ENCODE measurements around the gene C1S. TPM values are rescaled to one million over a fixed set of nuclear protein-coding genes. Genes with fewer than 3 reads are reported as not detected.
"Not testable (repeated sequence)": the region's sequence is repeated elsewhere in the genome, so short reads cannot be mapped to it uniquely, and the experiment has no call there.

C1S gene
- total and polyA plus RNA-seq, 9 donors: 56.2 to 94.2 (median 79.4) TPM

GRCh38 chr12:7038591-7038990 lies 21.9 kb upstream of the C1S start:
- no peaks in the 10 kb centered on the region for H3K36me3 ChIP-seq (ENCODE audit: control insufficient read depth, insufficient read depth, low read length)
- no peak for DNase-seq
- 85% methylated on average over 20 of the region's 22 CpGs for WGBS (ENCODE audit: insufficient coverage)
- H3K27me3 ChIP-seq (ENCODE audit: control insufficient read depth, insufficient read depth, low read length): peaks cover 2% of the 10 kb centered on the region
- no peaks in the 10 kb centered on the region for H3K9me3 ChIP-seq (replicated peaks; ENCODE audit: control insufficient read depth, low read depth, low read length)
- H3K27ac ChIP-seq (ENCODE audit: low read length): no peak overlapping the region
- no peaks in the 10 kb centered on the region for H3K4me1 ChIP-seq (ENCODE audit: control insufficient read depth, insufficient read depth, low read length)
- H3K4me3 ChIP-seq (ENCODE audit: low read length): no peak overlapping the region

GRCh38 chr12:7039403-7039802 lies 21.1 kb upstream of the C1S start:
- Histone ChIP-seq H3K36me3 (ENCODE audit: control insufficient read depth, insufficient read depth, low read length) (no peaks in the 10 kb centered on the region), H3K27me3 (ENCODE audit: control insufficient read depth, insufficient read depth, low read length) (no peaks in the 10 kb centered on the region), H3K9me3 (replicated peaks; ENCODE audit: control insufficient read depth, low read depth, low read length) (no peaks in the 10 kb centered on the region), H3K4me3 (ENCODE audit: low read length) (no peak overlapping the region), H3K4me1 (ENCODE audit: control insufficient read depth, insufficient read depth, low read length) (no peaks in the 10 kb centered on the region), H3K27ac (ENCODE audit: low read length) (no peak overlapping the region)
- WGBS (ENCODE audit: insufficient coverage): 67% methylated on average over 7 of the region's 10 CpGs
- no peak for DNase-seq

GRCh38 chr12:7042842-7043241 lies 17.7 kb upstream of the C1S start:
- Histone ChIP-seq H3K27me3 (ENCODE audit: control insufficient read depth, insufficient read depth, low read length) (no peaks in the 10 kb centered on the region), H3K36me3 (ENCODE audit: control insufficient read depth, insufficient read depth, low read length) (no peaks in the 10 kb centered on the region), H3K9me3 (replicated peaks; ENCODE audit: control insufficient read depth, low read depth, low read length) (no peaks in the 10 kb centered on the region), H3K4me3 (ENCODE audit: low read length) (no peak overlapping the region), H3K4me1 (ENCODE audit: control insufficient read depth, insufficient read depth, low read length) (no peaks in the 10 kb centered on the region), H3K27ac (ENCODE audit: low read length) (no peak overlapping the region)
- peak; percentile 25 for DNase-seq
- WGBS (ENCODE audit: insufficient coverage): no CpG with 5 or more reads among the region's 6 CpGs

GRCh38 chr12:7045913-7046312 lies 14.6 kb upstream of the C1S start:
- no peak for DNase-seq
- Histone ChIP-seq H3K9me3 (replicated peaks; ENCODE audit: control insufficient read depth, low read depth, low read length) (no peaks in the 10 kb centered on the region), H3K4me3 (ENCODE audit: low read length) (no peak overlapping the region), H3K27ac (ENCODE audit: low read length) (no peak overlapping the region), H3K27me3 (ENCODE audit: control insufficient read depth, insufficient read depth, low read length) (no peaks in the 10 kb centered on the region), H3K36me3 (ENCODE audit: control insufficient read depth, insufficient read depth, low read length) (no peaks in the 10 kb centered on the region), H3K4me1 (ENCODE audit: control insufficient read depth, insufficient read depth, low read length) (no peaks in the 10 kb centered on the region)
- WGBS (ENCODE audit: insufficient coverage): 79% methylated on average over 6 of the region's 9 CpGs

- H3K4me3 ChIP-seq (ENCODE audit: low read length): no peak overlapping the region
- WGBS (ENCODE audit: insufficient coverage): 70% methylated on average over 2 of the region's 5 CpGs
Observed at GRCh38 chr12:7046383-7047105, 14.0 kb upstream of the C1S start.

GRCh38 chr12:7047306-7047705 lies 13.2 kb upstream of the C1S start:
- Histone ChIP-seq H3K4me1 (ENCODE audit: control insufficient read depth, insufficient read depth, low read length) (no peaks in the 10 kb centered on the region), H3K4me3 (ENCODE audit: low read length) (no peak overlapping the region), H3K27me3 (ENCODE audit: control insufficient read depth, insufficient read depth, low read length) (no peaks in the 10 kb centered on the region), H3K9me3 (replicated peaks; ENCODE audit: control insufficient read depth, low read depth, low read length) (no peaks in the 10 kb centered on the region), H3K27ac (ENCODE audit: low read length) (no peak overlapping the region), H3K36me3 (ENCODE audit: control insufficient read depth, insufficient read depth, low read length) (no peaks in the 10 kb centered on the region)
- peak; percentile 51 for DNase-seq
- 48% methylated on average over 4 of the region's 5 CpGs for WGBS (ENCODE audit: insufficient coverage)

More at GRCh38 chr12:7046383-7047105, 14.0 kb upstream of the C1S start:
- Histone ChIP-seq H3K36me3 (ENCODE audit: control insufficient read depth, insufficient read depth, low read length) (no peaks in the 10 kb centered on the region), H3K27ac (ENCODE audit: low read length) (no peak overlapping the region), H3K9me3 (replicated peaks; ENCODE audit: control insufficient read depth, low read depth, low read length) (no peaks in the 10 kb centered on the region), H3K27me3 (ENCODE audit: control insufficient read depth, insufficient read depth, low read length) (no peaks in the 10 kb centered on the region), H3K4me1 (ENCODE audit: control insufficient read depth, insufficient read depth, low read length) (no peaks in the 10 kb centered on the region)
- no peak for DNase-seq

GRCh38 chr12:7049445-7049951 lies 11.0 kb upstream of the C1S start:
- H3K4me1 ChIP-seq (ENCODE audit: control insufficient read depth, insufficient read depth, low read length); H3K36me3 ChIP-seq (ENCODE audit: control insufficient read depth, insufficient read depth, low read length); H3K27me3 ChIP-seq (ENCODE audit: control insufficient read depth, insufficient read depth, low read length); H3K9me3 ChIP-seq (replicated peaks; ENCODE audit: control insufficient read depth, low read depth, low read length); H3K4me3 ChIP-seq (ENCODE audit: low read length); DNase-seq; H3K27ac ChIP-seq (ENCODE audit: low read length): not testable (repeated sequence)
- WGBS (ENCODE audit: insufficient coverage): 65% methylated on average over 5 of the region's 10 CpGs

- DNase-seq; H3K4me3 ChIP-seq (ENCODE audit: low read length); H3K27ac ChIP-seq (ENCODE audit: low read length); H3K27me3 ChIP-seq (ENCODE audit: control insufficient read depth, insufficient read depth, low read length); H3K36me3 ChIP-seq (ENCODE audit: control insufficient read depth, insufficient read depth, low read length); H3K9me3 ChIP-seq (replicated peaks; ENCODE audit: control insufficient read depth, low read depth, low read length); H3K4me1 ChIP-seq (ENCODE audit: control insufficient read depth, insufficient read depth, low read length): not testable (repeated sequence)
- WGBS (ENCODE audit: insufficient coverage): no CpG with 5 or more reads among the region's 3 CpGs
Observed at GRCh38 chr12:7049973-7050372, 10.5 kb upstream of the C1S start.

GRCh38 chr12:7054925-7055324 lies 5.6 kb upstream of the C1S start:
- WGBS (ENCODE audit: insufficient coverage): no CpG with 5 or more reads among the region's 4 CpGs
- no peak for DNase-seq
- no peak overlapping the region for H3K4me3 ChIP-seq (ENCODE audit: low read length)
- no peaks in the 10 kb centered on the region for H3K27me3 ChIP-seq (ENCODE audit: control insufficient read depth, insufficient read depth, low read length)
- H3K27ac ChIP-seq (ENCODE audit: low read length): no peak overlapping the region
- H3K9me3 ChIP-seq (replicated peaks; ENCODE audit: control insufficient read depth, low read depth, low read length): no peaks in the 10 kb centered on the region
- no peaks in the 10 kb centered on the region for H3K36me3 ChIP-seq (ENCODE audit: control insufficient read depth, insufficient read depth, low read length)
- no peaks in the 10 kb centered on the region for H3K4me1 ChIP-seq (ENCODE audit: control insufficient read depth, insufficient read depth, low read length)

GRCh38 chr12:7055736-7056135 lies 4.8 kb upstream of the C1S start:
- not testable (repeated sequence) for H3K36me3 ChIP-seq (ENCODE audit: control insufficient read depth, insufficient read depth, low read length); H3K4me1 ChIP-seq (ENCODE audit: control insufficient read depth, insufficient read depth, low read length); DNase-seq; H3K9me3 ChIP-seq (replicated peaks; ENCODE audit: control insufficient read depth, low read depth, low read length); H3K27me3 ChIP-seq (ENCODE audit: control insufficient read depth, insufficient read depth, low read length); H3K4me3 ChIP-seq (ENCODE audit: low read length); H3K27ac ChIP-seq (ENCODE audit: low read length)
- WGBS (ENCODE audit: insufficient coverage): no CpG with 5 or more reads among the region's 2 CpGs
